Measurements from ENCODE around the gene RERE.
A peak's percentile ranks its signal among the peaks of the same experiment; 100 is the strongest.

RERE gene

DNA sequence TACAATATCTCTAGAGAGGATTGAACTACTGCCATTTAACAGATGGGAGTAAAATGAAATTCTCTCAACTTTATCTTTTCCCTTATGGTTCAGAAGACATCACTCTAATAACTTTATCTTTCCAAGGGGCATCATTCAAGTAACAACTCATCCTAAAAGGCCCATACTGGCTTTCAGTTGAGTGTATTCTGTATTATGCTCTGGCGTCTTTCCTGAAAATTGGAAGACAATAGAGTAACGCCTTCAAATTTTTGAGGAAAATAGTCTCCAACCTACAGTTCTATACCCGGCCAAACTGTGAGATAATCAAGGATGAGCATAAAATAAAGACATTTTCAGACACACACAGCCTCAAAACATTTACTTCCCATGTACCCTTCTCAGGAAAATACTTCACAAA is 103.3 kb downstream of the RERE start:
- ChIA-PET CTCF (interaction anchor here (1.0 kb wide), 1 partner anchor 12 kb away, joined by 4 read pairs; no protein-coding TSS in a partner anchor), POLR2A (no interaction called here)
- H3K36me3 ChIP-seq (ENCODE audit: control insufficient read depth in 2 of 2, insufficient read depth in 1 of 2, low read length in 2 of 2): no peaks in the 10 kb centered on the region
- no peak overlapping the region for H3K27ac ChIP-seq (ENCODE audit: extremely low read depth, low read depth, low read length)
- TF ChIP-seq, protein P1, sequence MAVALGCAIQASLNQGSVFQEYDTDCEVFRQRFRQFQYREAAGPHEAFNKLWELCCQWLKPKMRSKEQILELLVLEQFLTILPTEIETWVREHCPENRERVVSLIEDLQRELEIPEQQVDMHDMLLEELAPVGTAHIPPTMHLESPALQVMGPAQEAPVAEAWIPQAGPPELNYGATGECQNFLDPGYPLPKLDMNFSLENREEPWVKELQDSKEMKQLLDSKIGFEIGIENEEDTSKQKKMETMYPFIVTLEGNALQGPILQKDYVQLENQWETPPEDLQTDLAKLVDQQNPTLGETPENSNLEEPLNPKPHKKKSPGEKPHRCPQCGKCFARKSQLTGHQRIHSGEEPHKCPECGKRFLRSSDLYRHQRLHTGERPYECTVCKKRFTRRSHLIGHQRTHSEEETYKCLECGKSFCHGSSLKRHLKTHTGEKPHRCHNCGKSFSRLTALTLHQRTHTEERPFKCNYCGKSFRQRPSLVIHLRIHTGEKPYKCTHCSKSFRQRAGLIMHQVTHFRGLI (tag by site-specific recombination; IDR thresholded peaks at IDR 0.05): no peak
- TF ChIP-seq EGR2 (tag by site-specific recombination; IDR thresholded peaks at IDR 0.05; ENCODE audit: low read depth) (no peak), ZNF202 (tag by site-specific recombination; IDR thresholded peaks at IDR 0.05; ENCODE audit: borderline replicate concordance) (no peak), OSR2 (tag by site-specific recombination; IDR thresholded peaks at IDR 0.05) (no peak)
- no peaks in the 10 kb centered on the region for H3K9me3 ChIP-seq (ENCODE audit: control insufficient read depth, insufficient read depth, low read depth, low read length)
- peaks cover 21% of the 10 kb centered on the region for H3K4me1 ChIP-seq (ENCODE audit: control insufficient read depth, insufficient read depth, low read length)
- H3K4me3 ChIP-seq (ENCODE audit: low read depth, low read length): no peak overlapping the region

DNA sequence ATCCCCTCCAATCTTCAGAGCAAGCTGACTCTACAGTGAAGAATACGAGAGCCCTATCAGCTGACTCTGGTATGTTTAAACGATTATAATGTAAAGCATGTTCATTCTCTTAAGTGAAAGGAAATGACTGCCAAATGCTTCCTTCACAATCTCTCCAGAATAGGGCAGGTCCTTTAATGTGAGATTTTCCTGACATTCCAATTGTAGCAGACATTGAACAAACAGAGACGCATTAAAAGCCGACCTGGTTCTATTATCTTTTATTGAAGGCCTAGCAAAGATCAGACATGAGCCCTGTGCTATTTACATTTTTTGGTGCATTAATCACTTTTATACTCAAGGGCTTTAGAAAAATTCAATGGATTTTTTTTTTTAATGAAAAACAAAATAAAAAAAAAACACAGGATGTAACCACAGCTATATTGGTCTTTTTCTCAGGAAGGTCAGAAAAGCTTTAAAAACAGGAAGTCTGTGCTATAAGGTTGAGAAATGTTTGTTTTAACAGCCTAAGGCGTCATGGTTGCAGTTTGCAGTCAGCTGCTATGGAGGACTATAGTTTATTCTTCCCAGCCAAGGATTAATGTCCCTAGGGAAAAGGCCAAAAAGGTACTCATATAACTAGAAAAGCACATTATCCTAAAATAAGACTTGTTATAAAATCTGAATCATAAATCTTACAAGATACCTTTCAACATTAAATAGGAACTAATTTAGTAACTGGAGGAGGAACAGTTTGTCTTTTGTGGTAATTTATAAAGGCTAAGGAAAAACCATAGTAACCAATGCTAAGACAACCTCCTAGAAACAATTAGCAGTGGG is 104.8 kb downstream of the RERE start:
- CTCF ChIA-PET: interaction anchor here (0.6 to 0.9 kb wide), 3 partner anchors 36 to 399 kb away, joined by 3 read pairs; no protein-coding TSS in a partner anchor
- Histone ChIP-seq H3K4me1 (ENCODE audit: control insufficient read depth, insufficient read depth, low read length) (peaks cover 22% of the 10 kb centered on the region), H3K4me3 (ENCODE audit: low read depth, low read length) (no peak overlapping the region), H3K9me3 (ENCODE audit: control insufficient read depth, insufficient read depth, low read depth, low read length) (no peaks in the 10 kb centered on the region), H3K36me3 (ENCODE audit: control insufficient read depth in 2 of 2, insufficient read depth in 1 of 2, low read length in 2 of 2) (no peaks in the 10 kb centered on the region), H3K27ac (ENCODE audit: extremely low read depth, low read depth, low read length) (peak overlapping the region; percentile 78)
- POLR2A ChIA-PET: interaction anchor here (0.7 to 1.9 kb wide), 3 partner anchors 9 to 136 kb away, joined by 3 to 19 read pairs (median 4); no protein-coding TSS in a partner anchor
- TF ChIP-seq KLF10 (tag by site-specific recombination; IDR thresholded peaks at IDR 0.05): peak; percentile 87
- no peak for TF ChIP-seq ZNF785 (tag by site-specific recombination; IDR thresholded peaks at IDR 0.05)
- no peak for TF ChIP-seq ZNF530 (tag by site-specific recombination; IDR thresholded peaks at IDR 0.05; ENCODE audit: low read depth)
- peak; percentile 51; the same call in 1 of the 2 replicates for TF ChIP-seq ZEB2 (tag by site-specific recombination; IDR thresholded peaks at IDR 0.05)
- no peak for TF ChIP-seq ZNF350 (tag by site-specific recombination; IDR thresholded peaks at IDR 0.05)
- peak; percentile 79 for TF ChIP-seq ZBTB8A (tag by site-specific recombination; IDR thresholded peaks at IDR 0.05)
- TF ChIP-seq, protein P2, sequence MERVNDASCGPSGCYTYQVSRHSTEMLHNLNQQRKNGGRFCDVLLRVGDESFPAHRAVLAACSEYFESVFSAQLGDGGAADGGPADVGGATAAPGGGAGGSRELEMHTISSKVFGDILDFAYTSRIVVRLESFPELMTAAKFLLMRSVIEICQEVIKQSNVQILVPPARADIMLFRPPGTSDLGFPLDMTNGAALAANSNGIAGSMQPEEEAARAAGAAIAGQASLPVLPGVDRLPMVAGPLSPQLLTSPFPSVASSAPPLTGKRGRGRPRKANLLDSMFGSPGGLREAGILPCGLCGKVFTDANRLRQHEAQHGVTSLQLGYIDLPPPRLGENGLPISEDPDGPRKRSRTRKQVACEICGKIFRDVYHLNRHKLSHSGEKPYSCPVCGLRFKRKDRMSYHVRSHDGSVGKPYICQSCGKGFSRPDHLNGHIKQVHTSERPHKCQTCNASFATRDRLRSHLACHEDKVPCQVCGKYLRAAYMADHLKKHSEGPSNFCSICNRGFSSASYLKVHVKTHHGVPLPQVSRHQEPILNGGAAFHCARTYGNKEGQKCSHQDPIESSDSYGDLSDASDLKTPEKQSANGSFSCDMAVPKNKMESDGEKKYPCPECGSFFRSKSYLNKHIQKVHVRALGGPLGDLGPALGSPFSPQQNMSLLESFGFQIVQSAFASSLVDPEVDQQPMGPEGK (tag by site-specific recombination; IDR thresholded peaks at IDR 0.05): 0 out of 2 replicates have a peak, but pooled peaks have one; percentile 29
- TF ChIP-seq ZNF830 (tag by site-specific recombination; IDR thresholded peaks at IDR 0.05; ENCODE audit: low read depth): no peak
- TF ChIP-seq ZNF404 (tag by site-specific recombination; IDR thresholded peaks at IDR 0.05): no peak
- TF ChIP-seq MYNN (tag by site-specific recombination; IDR thresholded peaks at IDR 0.05; ENCODE audit: borderline replicate concordance): no peak; the same call in 1 of the 2 replicates
- TF ChIP-seq ZNF791 (tag by site-specific recombination; IDR thresholded peaks at IDR 0.05): no peak
- no peak for TF ChIP-seq ZNF416 (tag by site-specific recombination; IDR thresholded peaks at IDR 0.05)
- TF ChIP-seq, protein P3, sequence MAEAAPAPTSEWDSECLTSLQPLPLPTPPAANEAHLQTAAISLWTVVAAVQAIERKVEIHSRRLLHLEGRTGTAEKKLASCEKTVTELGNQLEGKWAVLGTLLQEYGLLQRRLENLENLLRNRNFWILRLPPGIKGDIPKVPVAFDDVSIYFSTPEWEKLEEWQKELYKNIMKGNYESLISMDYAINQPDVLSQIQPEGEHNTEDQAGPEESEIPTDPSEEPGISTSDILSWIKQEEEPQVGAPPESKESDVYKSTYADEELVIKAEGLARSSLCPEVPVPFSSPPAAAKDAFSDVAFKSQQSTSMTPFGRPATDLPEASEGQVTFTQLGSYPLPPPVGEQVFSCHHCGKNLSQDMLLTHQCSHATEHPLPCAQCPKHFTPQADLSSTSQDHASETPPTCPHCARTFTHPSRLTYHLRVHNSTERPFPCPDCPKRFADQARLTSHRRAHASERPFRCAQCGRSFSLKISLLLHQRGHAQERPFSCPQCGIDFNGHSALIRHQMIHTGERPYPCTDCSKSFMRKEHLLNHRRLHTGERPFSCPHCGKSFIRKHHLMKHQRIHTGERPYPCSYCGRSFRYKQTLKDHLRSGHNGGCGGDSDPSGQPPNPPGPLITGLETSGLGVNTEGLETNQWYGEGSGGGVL (tag by site-specific recombination; IDR thresholded peaks at IDR 0.05): no peak
- TF ChIP-seq ZNF112 (tag by site-specific recombination; IDR thresholded peaks at IDR 0.05): no peak
- no peak for TF ChIP-seq ZNF16 (tag by site-specific recombination; IDR thresholded peaks at IDR 0.05; ENCODE audit: low read depth)
- TF ChIP-seq, protein P4, sequence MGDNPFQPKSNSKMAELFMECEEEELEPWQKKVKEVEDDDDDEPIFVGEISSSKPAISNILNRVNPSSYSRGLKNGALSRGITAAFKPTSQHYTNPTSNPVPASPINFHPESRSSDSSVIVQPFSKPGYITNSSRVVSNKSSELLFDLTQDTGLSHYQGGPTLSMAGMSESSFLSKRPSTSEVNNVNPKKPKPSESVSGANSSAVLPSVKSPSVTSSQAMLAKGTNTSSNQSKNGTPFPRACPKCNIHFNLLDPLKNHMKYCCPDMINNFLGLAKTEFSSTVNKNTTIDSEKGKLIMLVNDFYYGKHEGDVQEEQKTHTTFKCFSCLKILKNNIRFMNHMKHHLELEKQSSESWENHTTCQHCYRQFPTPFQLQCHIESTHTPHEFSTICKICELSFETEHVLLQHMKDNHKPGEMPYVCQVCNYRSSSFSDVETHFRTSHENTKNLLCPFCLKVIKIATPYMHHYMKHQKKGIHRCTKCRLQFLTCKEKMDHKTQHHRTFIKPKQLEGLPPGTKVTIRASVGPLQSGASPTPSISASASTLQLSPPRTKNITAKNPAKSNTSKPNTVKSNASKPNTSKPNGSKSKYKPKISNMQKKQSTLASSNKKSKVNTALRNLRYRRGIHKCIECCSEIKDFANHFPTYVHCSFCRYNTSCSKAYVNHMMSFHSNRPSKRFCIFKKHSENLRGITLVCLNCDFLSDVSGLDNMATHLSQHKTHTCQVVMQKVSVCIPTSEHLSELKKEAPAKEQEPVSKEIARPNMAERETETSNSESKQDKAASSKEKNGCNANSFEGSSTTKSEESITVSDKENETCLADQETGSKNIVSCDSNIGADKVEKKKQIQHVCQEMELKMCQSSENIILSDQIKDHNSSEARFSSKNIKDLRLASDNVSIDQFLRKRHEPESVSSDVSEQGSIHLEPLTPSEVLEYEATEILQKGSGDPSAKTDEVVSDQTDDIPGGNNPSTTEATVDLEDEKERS (tag by site-specific recombination; IDR thresholded peaks at IDR 0.05): no peak
- no peak for TF ChIP-seq ZNF354C (tag by site-specific recombination; IDR thresholded peaks at IDR 0.05; ENCODE audit: borderline replicate concordance, low read depth)
- TF ChIP-seq ZNF837 (tag by site-specific recombination; IDR thresholded peaks at IDR 0.05): no peak
- no peak for TF ChIP-seq ZNF239 (tag by site-specific recombination; IDR thresholded peaks at IDR 0.05)
- no peak for TF ChIP-seq ZNF558 (tag by site-specific recombination; IDR thresholded peaks at IDR 0.05)
- TF ChIP-seq ZNF133 (tag by site-specific recombination; IDR thresholded peaks at IDR 0.05): no peak

Measured in HEK293 (cell line).